ENCODE measurements around the gene LRMDA.

LRMDA gene

GRCh38 chr10:75431180-75432111, at the start of gene LRMDA:
Gene LRMDA, plus strand, starts transcription at chr10:75431624.
- Mint-ChIP-seq H3K4me3 (peak within 1 kb of the TSS; percentile 86 to 94 (median 92)), H3K4me1 (peaks cover 60% of the 10 kb centered on the region), H3K9me3 (no peaks in the 10 kb centered on the region), H3K36me3 (ENCODE audit: low read depth) (no peaks in the 10 kb centered on the region), H3K27me3 (ENCODE audit: low read depth) (peaks cover 59% of the 10 kb centered on the region), H3K27ac (peak within 1 kb of the TSS; percentile 36 to 85 (median 83))
- TF ChIP-seq CTCF (IDR thresholded peaks at IDR 0.05; ENCODE audit: unreplicated experiment in 3 of 3): no peak

GRCh38 chr10:75386128-75386527, 45.3 kb upstream of the LRMDA start:
- H3K4me1 Mint-ChIP-seq: no peaks in the 10 kb centered on the region
- no peak for TF ChIP-seq CTCF (IDR thresholded peaks at IDR 0.05; ENCODE audit: unreplicated experiment in 3 of 3)
- peaks cover 46% of the 10 kb centered on the region for H3K27me3 Mint-ChIP-seq (ENCODE audit: low read depth)
- peaks cover 16% of the 10 kb centered on the region for H3K9me3 Mint-ChIP-seq
- no peak overlapping the region for H3K27ac Mint-ChIP-seq
- H3K36me3 Mint-ChIP-seq (ENCODE audit: low read depth): peaks cover 18% of the 10 kb centered on the region
- H3K4me3 Mint-ChIP-seq: no peak overlapping the region

GRCh38 chr10:75388082-75388481, 43.3 kb upstream of the LRMDA start:
- no peak overlapping the region for H3K4me3 Mint-ChIP-seq
- no peaks in the 10 kb centered on the region for H3K4me1 Mint-ChIP-seq
- peaks cover 24% of the 10 kb centered on the region for H3K36me3 Mint-ChIP-seq (ENCODE audit: low read depth)
- H3K9me3 Mint-ChIP-seq: peaks cover 16% of the 10 kb centered on the region
- no peak overlapping the region for H3K27ac Mint-ChIP-seq
- peaks cover 58% of the 10 kb centered on the region for H3K27me3 Mint-ChIP-seq (ENCODE audit: low read depth)
- TF ChIP-seq CTCF (IDR thresholded peaks at IDR 0.05; ENCODE audit: unreplicated experiment in 3 of 3): no peak

- H3K27ac Mint-ChIP-seq: no peak overlapping the region
- H3K9me3 Mint-ChIP-seq: peaks cover 16% of the 10 kb centered on the region
- H3K4me3 Mint-ChIP-seq: no peak overlapping the region
- H3K4me1 Mint-ChIP-seq: peaks cover 8% of the 10 kb centered on the region
- peaks cover 65% of the 10 kb centered on the region for H3K27me3 Mint-ChIP-seq (ENCODE audit: low read depth)
- peaks cover 41% of the 10 kb centered on the region for H3K36me3 Mint-ChIP-seq (ENCODE audit: low read depth)
- TF ChIP-seq CTCF (IDR thresholded peaks at IDR 0.05; ENCODE audit: unreplicated experiment in 3 of 3): no peak
These were observed 41.2 kb upstream of the LRMDA start for GRCh38 chr10:75390178-75390577.

GRCh38 chr10:75392271-75392670, 39.2 kb upstream of the LRMDA start:
- H3K27me3 Mint-ChIP-seq (ENCODE audit: low read depth): peaks cover 57% of the 10 kb centered on the region
- peak overlapping the region in 1 of 3 experiments; percentile 9 for H3K4me3 Mint-ChIP-seq
- no peak for TF ChIP-seq CTCF (IDR thresholded peaks at IDR 0.05; ENCODE audit: unreplicated experiment in 3 of 3)
- H3K36me3 Mint-ChIP-seq (ENCODE audit: low read depth): peaks cover 28% of the 10 kb centered on the region
- peaks cover 2% of the 10 kb centered on the region for H3K9me3 Mint-ChIP-seq
- H3K27ac Mint-ChIP-seq: no peak overlapping the region
- H3K4me1 Mint-ChIP-seq: peaks cover 9% of the 10 kb centered on the region
